Smooth muscle cell (in vitro differentiated cells): ENCODE data around the gene ABR. TPM values are rescaled to one million over a fixed set of nuclear protein-coding genes. Genes with fewer than 3 reads are reported as not detected.

Experiments
- DNase-seq: peaks from one replicate; lab custom pipeline; 2025; ENCODE audit not compliant: unreplicated experiment; lab: John Stamatoyannopoulos, UW
- H2AFZ ChIP-seq: fragments of 200-600 bp; sonication (generic); 2 replicates; pipeline ENCODE4 v1.6.0; 2016; ENCODE audit warnings: antibody characterized with exemption, low read depth, mild to moderate bottlenecking
- H3F3A ChIP-seq: fragments of 200-600 bp; sonication (generic); 2 replicates; pipeline ENCODE4 v1.6.0; 2017; ENCODE audit warnings: antibody characterized with exemption, low read depth
- H3K27ac ChIP-seq: fragments of 200-600 bp; sonication (generic); 2 replicates; pipeline ENCODE4 v1.5.1; 2016; ENCODE audit warnings: low read depth, mild to moderate bottlenecking
- H3K27me3 ChIP-seq: fragments of 200-600 bp; sonication (generic); 2 replicates; pipeline ENCODE4 v1.6.1; 2016; ENCODE audit warnings: low read depth, mild to moderate bottlenecking
- H3K36me3 ChIP-seq: fragments of 200-600 bp; sonication (generic); 2 replicates; pipeline ENCODE4 v1.5.1; 2016; ENCODE audit warnings: low read depth
- H3K4me1 ChIP-seq: fragments of 200-600 bp; sonication (generic); 2 replicates; pipeline ENCODE4 v1.5.1; 2016; ENCODE audit warnings: low read depth
- H3K4me2 ChIP-seq: fragments of 200-600 bp; sonication (generic); 2 replicates; pipeline ENCODE4 v1.6.0; 2016; ENCODE audit warnings: mild to moderate bottlenecking
- H3K4me3 ChIP-seq: fragments of 200-600 bp; sonication (generic); 2 replicates; pipeline ENCODE4 v1.5.1; 2016; ENCODE audit warnings: mild to moderate bottlenecking
- H3K79me2 ChIP-seq: fragments of 200-600 bp; sonication (generic); 2 replicates; pipeline ENCODE4 v1.6.0; 2016; ENCODE audit warnings: low read depth, mild to moderate bottlenecking
- H3K9ac ChIP-seq: fragments of 200-600 bp; sonication (generic); 2 replicates; pipeline ENCODE4 v1.6.0; 2016; ENCODE audit warnings: low read depth
- H3K9me3 ChIP-seq: fragments of 200-600 bp; sonication (generic); replicated peaks from 2 replicates; pipeline ENCODE4 v1.5.1; 2016; ENCODE audit warnings: low read depth
- H4K20me1 ChIP-seq: fragments of 200-600 bp; sonication (generic); 2 replicates; pipeline ENCODE4 v1.6.0; 2016; ENCODE audit warnings: low read depth
- WGBS: methylation state at CpG from one replicate; pipeline ENCODE4 v1.1.7; 2016; ENCODE audit warnings: low lambda C conversion rate; 5-methylcytosine and 5-hydroxymethylcytosine counted together
- polyA plus RNA-seq: library from polyadenylated mRNA; unstranded; fragments of >200 nt; fragmentation: Nextera tagmentation; extraction: Ambion mirVana; gene quantifications from 2 replicates; pipeline ENCODE4 v1.2.1, GENCODE V29; 2016
- total RNA-seq: library from RNA; depleted of rRNA; stranded (reverse); fragments of >200 nt; gene quantifications from 2 replicates; pipeline ENCODE4 v1.2.3, GENCODE V29; 2014
- TF ChIP-seq, protein P1 (sequence below): fragments of 200-600 bp; sonication (generic); IDR thresholded peaks from 2 replicates; pipeline ENCODE4 v1.5.1; 2017; ENCODE audit warnings: borderline replicate concordance, mild to moderate bottlenecking, antibody characterized with exemption; ENCODE audit not compliant: insufficient read depth, poor library complexity, severe bottlenecking

Gene ABR
- total and polyA plus RNA-seq, 2 experiments from 2014 or later, result 16.1 to 29.1 TPM

GRCh38 chr17:1039123-1039507, 140.7 kb downstream of the ABR start:
- Histone ChIP-seq H3K79me2 (no peaks in the 10 kb centered on the region), H3F3A (no peaks in the 10 kb centered on the region), H3K9me3 (no peaks in the 10 kb centered on the region), H3K9ac (no peak overlapping the region), H3K27me3 (no peaks in the 10 kb centered on the region), H4K20me1 (peaks cover 90% of the 10 kb centered on the region), H3K27ac (no peak overlapping the region), H3K4me3 (no peak overlapping the region), H3K4me1 (peaks cover 4% of the 10 kb centered on the region), H2AFZ (no peak overlapping the region), H3K4me2 (no peak overlapping the region), H3K36me3 (no peaks in the 10 kb centered on the region)
- DNase-seq, result no peak
- WGBS, result 93% methylated on average over 11 of the region's 16 CpGs
- TF ChIP-seq, protein P1, sequence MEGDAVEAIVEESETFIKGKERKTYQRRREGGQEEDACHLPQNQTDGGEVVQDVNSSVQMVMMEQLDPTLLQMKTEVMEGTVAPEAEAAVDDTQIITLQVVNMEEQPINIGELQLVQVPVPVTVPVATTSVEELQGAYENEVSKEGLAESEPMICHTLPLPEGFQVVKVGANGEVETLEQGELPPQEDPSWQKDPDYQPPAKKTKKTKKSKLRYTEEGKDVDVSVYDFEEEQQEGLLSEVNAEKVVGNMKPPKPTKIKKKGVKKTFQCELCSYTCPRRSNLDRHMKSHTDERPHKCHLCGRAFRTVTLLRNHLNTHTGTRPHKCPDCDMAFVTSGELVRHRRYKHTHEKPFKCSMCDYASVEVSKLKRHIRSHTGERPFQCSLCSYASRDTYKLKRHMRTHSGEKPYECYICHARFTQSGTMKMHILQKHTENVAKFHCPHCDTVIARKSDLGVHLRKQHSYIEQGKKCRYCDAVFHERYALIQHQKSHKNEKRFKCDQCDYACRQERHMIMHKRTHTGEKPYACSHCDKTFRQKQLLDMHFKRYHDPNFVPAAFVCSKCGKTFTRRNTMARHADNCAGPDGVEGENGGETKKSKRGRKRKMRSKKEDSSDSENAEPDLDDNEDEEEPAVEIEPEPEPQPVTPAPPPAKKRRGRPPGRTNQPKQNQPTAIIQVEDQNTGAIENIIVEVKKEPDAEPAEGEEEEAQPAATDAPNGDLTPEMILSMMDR, result no peak

DNA sequence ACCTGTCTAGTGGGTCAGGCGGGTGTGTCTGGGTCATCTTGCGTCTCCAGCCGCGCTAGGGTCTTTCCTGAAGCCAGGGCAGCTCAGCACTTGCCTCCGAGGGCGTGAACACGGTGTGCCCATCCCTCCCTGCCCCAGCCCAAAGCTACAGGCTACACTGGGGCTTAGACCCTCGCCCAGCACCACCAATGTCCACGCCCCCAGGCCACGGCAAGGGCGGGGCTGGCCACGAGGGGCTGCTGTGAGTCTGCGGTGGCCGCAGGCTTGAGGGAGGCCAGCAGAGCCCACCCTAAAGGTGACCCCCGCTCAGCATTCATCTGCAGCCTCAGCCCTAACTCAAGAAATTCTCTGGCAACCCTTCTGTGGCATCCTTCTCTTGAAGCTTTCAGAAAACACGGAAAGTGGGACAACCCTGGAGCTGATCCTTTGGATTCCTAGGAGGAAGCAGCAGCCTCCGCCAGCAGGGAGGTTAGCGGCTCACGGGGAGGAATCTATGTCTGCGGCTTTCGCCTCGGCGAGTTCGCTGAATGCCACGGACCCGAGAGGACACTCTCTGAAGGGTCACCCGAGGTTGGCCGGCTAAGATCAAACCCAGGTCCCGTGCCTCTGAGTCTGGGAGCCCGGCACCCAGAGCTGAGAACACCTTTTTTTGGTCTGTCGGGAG, 141.2 kb downstream of the ABR start:
- no peaks in the 10 kb centered on the region for H3K9me3 ChIP-seq
- no peak overlapping the region for H3K27ac ChIP-seq
- no peak overlapping the region for H2AFZ ChIP-seq
- H3K9ac ChIP-seq, result no peak overlapping the region
- peaks cover 89% of the 10 kb centered on the region for H4K20me1 ChIP-seq
- H3K27me3 ChIP-seq, result no peaks in the 10 kb centered on the region
- peaks cover 1% of the 10 kb centered on the region for H3K4me1 ChIP-seq
- no peak overlapping the region for H3K4me3 ChIP-seq
- WGBS, result 96% methylated on average over 31 of the region's 31 CpGs
- H3F3A ChIP-seq, result no peaks in the 10 kb centered on the region
- no peak for DNase-seq
- H3K4me2 ChIP-seq, result no peak overlapping the region
- no peaks in the 10 kb centered on the region for H3K36me3 ChIP-seq
- H3K79me2 ChIP-seq, result no peaks in the 10 kb centered on the region
- TF ChIP-seq, protein P1, result no peak

DNA sequence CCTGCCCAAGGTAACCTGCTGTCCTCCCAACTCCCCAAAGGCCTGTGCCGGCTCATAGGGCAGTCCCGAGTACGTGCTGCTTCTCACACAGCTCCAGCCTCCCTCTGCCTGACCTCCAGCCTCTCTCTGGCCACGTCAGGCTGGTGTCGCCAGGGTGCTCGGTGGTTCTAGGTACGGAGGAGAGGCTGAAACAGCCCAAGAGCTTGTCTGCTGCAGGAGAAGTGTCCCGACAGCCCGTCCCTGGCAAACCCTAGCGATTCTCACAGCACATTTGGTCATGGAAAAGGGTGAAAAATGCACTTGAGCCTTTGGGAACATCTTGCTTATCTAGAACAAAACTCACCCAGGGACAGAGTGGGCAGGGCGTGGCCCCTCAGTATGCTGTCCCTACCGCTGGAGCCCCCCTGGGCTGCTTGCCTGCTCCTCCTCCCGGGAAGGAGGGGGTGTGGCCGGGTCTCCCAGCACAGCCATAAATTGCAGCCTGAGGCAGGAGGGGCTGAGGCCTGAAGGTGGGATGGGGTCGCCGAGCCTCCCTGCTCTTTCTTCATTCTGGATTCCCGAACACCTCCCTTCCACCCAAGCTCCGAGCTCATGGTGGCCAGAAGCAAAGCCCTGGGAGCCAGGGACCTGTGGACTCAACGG, 142.4 kb downstream of the ABR start:
- no peaks in the 10 kb centered on the region for H3K79me2 ChIP-seq
- DNase-seq, result no peak
- H3K27me3 ChIP-seq, result no peaks in the 10 kb centered on the region
- H2AFZ ChIP-seq, result no peak overlapping the region
- H3K27ac ChIP-seq, result no peak overlapping the region
- no peaks in the 10 kb centered on the region for H3K9me3 ChIP-seq
- H4K20me1 ChIP-seq, result peaks cover 90% of the 10 kb centered on the region
- WGBS, result 85% methylated on average over 19 of the region's 19 CpGs
- no peaks in the 10 kb centered on the region for H3K36me3 ChIP-seq
- H3K4me3 ChIP-seq, result no peak overlapping the region
- H3K4me1 ChIP-seq, result no peaks in the 10 kb centered on the region
- H3K9ac ChIP-seq, result no peak overlapping the region
- TF ChIP-seq, protein P1, result no peak
- H3F3A ChIP-seq, result no peaks in the 10 kb centered on the region
- H3K4me2 ChIP-seq, result no peak overlapping the region
